Suppressor macrophage (primary cell): ENCODE measurements around the gene FKBP6.
"Not testable (repeated sequence)": the region's sequence is repeated elsewhere in the genome, so short reads cannot be mapped to it uniquely, and the experiment has no call there.

Experiments used
- DNase-seq, 4 experiments: peaks; one replicate each; pipeline ENCODE4 v3.0.0-alpha.2; 2020 to 2022
- total RNA-seq, 17 experiments: gene quantifications; one replicate each; lab custom pipeline; 2026; ENCODE audit warnings: mixed read lengths in 6 of 17, inconsistent platforms in 3 of 17; lab: John Stamatoyannopoulos, UW

The FKBP6 gene, protein sequence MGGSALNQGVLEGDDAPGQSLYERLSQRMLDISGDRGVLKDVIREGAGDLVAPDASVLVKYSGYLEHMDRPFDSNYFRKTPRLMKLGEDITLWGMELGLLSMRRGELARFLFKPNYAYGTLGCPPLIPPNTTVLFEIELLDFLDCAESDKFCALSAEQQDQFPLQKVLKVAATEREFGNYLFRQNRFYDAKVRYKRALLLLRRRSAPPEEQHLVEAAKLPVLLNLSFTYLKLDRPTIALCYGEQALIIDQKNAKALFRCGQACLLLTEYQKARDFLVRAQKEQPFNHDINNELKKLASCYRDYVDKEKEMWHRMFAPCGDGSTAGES
- total RNA-seq = 0 to 2.5 (median 0) reads per million in 17 experiments

GRCh38 chr7:73327922-73328321, at the start of gene FKBP6, which contains the start of gene TRIM50:
Gene FKBP6, plus strand, starts transcription at chr7:73328161. Its CDS starts 268 bp downstream, at chr7:73328429.
Gene TRIM50, minus strand, starts transcription at chr7:73328082. Its CDS starts 3,295 bp downstream, at chr7:73324787.
- DNase-seq = not testable (repeated sequence)

DNA sequence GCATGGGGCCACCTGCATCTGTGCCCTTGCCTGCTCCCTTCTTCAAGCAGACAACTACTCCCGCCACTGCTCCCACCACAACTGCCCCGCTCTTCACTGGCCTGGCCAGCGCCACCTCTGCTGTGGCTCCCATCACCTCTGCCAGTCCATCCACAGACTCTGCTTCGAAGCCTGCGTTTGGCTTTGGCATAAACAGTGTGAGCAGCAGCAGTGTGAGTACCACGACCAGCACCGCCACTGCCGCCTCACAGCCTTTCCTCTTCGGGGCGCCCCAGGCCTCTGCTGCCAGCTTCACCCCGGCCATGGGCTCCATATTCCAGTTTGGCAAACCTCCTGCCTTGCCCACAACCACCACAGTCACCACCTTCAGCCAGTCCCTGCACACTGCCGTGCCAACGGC, 30.7 kb upstream of the FKBP6 start:
- not testable (repeated sequence) for DNase-seq

DNA sequence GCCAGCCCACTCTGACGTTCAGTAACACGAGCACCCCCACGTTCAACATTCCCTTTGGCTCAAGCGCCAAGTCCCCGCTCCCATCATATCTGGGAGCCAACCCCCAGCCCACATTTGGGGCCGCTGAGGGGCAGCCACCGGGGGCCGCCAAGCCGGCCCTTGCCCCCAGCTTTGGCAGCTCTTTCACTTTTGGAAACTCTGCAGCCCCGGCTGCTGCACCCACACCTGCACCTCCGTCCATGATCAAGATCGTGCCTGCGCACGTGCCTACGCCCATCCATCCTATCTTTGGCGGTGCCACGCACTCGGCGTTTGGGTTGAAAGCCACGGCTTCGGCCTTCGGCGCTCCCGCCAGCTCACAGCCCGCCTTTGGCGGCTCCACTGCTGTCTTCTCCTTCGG, 30.3 kb upstream of the FKBP6 start:
- not testable (repeated sequence) for DNase-seq

DNA sequence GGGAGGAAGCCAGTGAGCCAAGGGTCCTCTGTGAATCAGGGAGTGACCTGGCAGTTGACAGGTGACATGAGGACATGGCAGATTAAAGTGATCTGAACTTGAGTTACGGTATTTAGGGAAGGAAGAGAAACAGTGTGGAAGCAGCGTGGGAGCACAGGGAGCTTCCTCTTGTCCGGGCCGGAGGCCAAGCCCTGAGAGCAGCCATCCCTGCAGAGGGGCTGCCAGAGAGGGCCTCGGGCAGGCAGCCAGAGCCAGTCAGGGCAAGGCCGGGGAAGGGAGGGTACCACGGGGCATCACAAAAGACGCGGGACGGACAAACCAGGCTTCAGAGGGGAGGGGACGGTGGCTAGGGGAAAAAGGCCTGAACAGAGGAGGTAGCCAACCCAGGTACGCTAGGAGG, 28.1 kb upstream of the FKBP6 start:
- not testable (repeated sequence) for DNase-seq

DNA sequence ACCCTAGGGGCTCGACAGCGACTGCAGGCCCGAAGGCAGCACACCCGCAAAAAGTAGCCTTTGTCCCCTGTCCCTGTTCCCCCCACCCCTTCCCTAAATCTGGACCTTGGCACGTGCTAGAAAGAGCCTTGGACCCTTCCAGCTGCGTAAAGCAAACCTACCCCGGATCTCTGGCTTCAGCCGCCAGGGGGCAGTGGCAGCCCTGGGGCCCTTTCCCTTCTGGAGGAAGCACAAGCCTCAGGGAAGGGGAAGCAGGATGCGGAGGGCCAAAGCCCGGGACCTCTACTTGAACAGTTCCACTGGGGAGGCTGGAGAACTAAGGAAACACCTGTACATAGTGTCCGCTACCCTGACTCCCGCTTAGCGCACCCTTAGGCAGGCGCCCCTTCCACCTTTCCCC, 26.9 kb upstream of the FKBP6 start:
- not testable (repeated sequence) for DNase-seq

DNA sequence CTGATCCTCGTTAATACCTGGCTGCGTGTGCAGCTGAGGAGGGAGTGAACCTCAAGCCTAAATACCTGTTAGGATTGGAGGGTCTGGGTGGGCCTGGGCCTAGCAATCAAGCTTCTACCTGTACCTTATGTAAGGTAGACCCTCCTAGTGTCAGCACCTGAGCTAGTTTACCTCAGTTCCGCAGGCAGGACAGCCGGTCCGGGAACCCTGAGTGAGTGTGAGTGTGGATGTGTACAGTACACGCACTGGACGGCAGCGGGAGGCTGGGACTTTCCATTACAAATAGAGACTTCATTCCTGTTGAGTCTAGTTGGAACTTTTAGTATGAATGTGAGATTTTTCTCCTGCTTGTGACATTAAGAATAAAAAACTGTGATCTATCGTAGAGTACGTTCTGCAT, 25.1 kb upstream of the FKBP6 start:
- not testable (repeated sequence) for DNase-seq

- no peak for DNase-seq
Measured at GRCh38 chr7:73303546-73303945, 24.4 kb upstream of the FKBP6 start.

DNA sequence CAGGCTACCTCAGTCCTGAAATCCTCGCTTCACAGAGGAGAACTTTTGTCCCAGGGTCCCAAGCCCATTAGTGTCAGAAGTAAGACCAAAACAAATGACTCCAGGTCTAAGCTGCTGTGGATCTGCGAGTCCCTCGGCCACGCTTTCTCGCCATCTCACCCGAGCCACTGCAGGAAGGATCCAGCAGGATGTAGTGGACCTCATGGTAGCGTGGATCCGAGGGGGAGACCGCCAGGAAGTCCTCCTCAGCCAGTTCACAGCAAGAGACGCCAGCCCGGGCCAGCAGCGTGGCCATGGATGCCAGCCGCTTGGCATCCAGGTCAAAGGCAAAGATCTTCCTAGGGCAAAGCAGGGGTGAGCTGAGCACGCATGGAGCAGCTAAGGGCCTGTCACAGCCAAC, 23.9 kb upstream of the FKBP6 start:
- no peak for DNase-seq

GRCh38 chr7:73304612-73305387, 23.2 kb upstream of the FKBP6 start:
- not testable (repeated sequence) for DNase-seq

GRCh38 chr7:73307436-73307835, 20.5 kb upstream of the FKBP6 start:
- no peak for DNase-seq

GRCh38 chr7:73308074-73308664, 19.8 kb upstream of the FKBP6 start:
- peak in 1 of 4 experiments; percentile 26 for DNase-seq

DNA sequence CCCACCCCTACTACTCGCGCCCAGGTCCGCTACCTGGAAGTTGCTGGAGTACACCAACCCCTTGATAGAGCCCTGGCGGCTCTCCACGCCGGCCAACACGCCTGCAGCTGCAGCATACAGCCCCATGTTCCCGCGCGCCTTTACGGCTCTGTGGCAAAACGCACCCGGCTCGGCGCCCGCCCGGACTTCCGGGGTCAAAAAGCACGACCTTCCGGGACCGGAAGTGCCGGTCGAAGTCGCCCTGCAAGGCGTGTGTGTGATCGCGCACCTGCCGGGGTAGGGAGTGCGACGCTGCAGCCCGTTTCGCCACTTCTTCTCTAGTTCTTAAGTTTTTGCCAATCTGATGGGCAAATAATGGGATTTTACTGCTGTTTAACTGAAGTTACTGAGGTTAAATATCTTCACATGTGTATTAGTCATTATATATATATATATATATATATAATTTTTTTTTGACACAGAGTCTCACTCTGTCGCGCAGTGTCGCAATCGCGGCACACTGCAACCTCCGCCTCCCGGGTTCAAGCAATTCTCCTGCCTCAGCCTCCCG, 19.2 kb upstream of the FKBP6 start, which contains the start of gene NSUN5:
Gene NSUN5, minus strand, starts transcription at position 162 of the 550 bp plus-strand sequence. Its CDS starts 36 bp downstream, at position 126.
- DNase-seq = peak; percentile 91 to 95 (median 93)

- DNase-seq = not testable (repeated sequence)
Measured at GRCh38 chr7:73311421-73311820, 16.5 kb upstream of the FKBP6 start.

DNA sequence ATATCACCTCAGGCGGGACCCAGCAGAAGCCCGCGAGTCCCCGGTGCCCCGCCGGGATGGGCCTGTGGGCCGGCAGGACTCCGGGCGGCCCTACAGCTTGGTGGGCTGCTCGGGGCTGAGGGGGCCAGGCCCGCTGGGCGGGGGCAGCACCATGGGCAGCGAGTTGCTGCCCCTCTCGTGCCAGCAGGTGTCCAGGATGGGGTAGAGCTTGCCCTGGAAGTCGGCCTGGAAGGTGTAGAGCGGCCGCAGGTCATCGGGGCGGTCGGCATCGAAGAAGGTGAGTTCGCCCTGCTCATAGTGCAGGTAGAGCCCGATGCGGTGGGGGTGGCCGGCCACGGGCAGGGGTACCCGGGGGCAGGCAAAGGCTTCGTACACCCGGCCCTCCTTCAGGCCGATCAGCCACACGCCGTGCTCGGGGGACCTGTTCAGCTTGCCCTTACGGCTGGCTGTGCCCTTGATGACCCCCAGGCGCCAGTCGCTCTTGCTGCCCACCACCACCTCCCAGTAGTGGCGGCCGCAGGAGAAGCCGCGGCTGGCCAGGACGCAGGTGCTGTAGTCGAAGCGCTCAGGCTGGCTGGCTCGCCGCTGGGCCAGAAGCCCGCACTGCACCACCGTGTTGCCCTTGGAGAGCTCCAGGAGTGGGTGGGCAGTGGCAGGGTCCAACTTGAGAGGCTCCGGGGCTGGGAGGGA, 15.0 kb upstream of the FKBP6 start:
- DNase-seq = no peak

DNA sequence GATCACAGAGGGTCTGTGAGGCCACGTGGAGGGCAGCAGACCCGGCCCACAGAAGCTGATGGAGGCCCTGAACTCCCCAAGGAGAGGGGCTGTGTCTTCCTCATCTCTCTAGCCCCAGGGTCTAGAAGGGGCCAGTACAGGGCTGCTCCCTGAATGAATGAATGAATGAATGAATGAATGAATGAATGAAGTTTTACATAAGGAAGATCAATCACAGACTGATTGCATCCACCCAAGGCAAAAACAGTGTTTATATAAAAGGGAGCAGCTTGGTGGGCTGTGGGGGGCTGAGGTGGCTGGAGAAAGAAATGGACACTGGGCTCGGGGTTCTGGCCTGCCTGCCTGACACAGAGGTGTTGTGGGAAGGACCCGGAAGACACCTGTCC, 14.4 kb upstream of the FKBP6 start:
- no peak for DNase-seq

GRCh38 chr7:73314271-73314670, 13.7 kb upstream of the FKBP6 start:
- no peak for DNase-seq

GRCh38 chr7:73316521-73316920, 11.4 kb upstream of the FKBP6 start:
- no peak for DNase-seq

DNA sequence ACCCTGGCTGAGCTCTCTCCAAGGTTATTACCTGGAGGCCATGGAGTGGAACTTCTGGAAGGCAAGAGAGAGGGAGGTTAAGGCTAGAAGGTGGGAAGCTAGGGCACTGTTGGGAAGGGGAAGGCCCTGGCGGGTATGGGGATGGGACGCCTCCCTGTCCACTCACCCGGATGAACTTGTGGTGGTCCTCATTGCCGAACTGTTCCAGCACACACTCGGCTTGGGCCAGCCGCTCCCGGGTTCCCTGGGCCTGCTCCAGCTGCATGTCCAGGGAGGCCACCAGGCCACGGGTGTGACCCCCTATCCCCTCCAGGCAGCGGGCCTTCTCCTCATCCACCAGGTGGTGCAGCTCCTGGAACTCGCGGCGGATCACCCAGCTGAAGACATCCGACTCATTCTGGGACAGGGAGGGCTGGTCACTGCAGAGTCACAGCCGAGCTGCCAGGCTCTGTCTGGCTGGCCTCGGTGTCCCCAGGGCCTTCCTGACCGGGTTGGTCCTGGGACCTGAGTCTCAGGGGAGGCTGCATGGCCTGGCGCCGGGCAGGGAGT, 9.2 kb upstream of the FKBP6 start:
- DNase-seq = not testable (repeated sequence)

DNA sequence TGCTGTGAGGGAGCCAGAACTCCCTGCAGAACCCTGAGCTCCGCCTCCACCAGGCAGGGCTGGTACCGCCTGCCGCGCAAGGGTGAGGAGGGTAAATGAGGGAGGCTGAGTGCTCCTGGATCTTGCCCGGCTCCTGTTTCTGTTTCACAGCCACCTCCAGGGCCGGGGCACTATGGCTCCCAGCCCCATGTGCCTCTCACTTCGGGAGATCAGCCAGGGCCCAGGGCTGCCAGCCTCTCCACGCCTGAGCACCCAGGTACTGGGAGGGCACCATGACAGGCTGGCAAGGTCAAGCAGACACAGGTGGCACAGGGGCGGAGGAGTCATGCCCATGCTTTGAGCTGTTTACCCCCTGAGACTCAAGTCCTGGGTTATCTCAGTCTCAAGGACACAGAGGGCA, 8.4 kb upstream of the FKBP6 start:
- DNase-seq = not testable (repeated sequence)

GRCh38 chr7:73320009-73320408, 8.0 kb upstream of the FKBP6 start:
- DNase-seq = not testable (repeated sequence)

- not testable (repeated sequence) for DNase-seq
Measured at GRCh38 chr7:73323434-73324080, 4.4 kb upstream of the FKBP6 start.
